Naive B cell (primary cell): Measurements from ENCODE around the gene P4HB. TPM values are rescaled to one million over a fixed set of nuclear protein-coding genes. Genes with fewer than 3 reads are reported as not detected.

Experiments used
- ATAC-seq, 2 donors: fragments of 150-1000 bp; cut with Tn5 transposase; 2 replicates each; pipeline ENCODE4 v1.10.0; 2021; ENCODE audit warnings: low read depth in 2 of 2, mild to moderate bottlenecking in 2 of 2, moderate library complexity in 2 of 2
- DNase-seq: peaks from one replicate; pipeline ENCODE4 v3.0.0; 2022
- H3K27ac Mint-ChIP-seq, 6 donors: one replicate each; pipeline ENCODE4 v1.8.0; 2020 to 2022; ENCODE audit warnings: mild to moderate bottlenecking in 6 of 6, mixed read lengths in 6 of 6, moderate library complexity in 5 of 6, inconsistent platforms in 2 of 6
- H3K27me3 Mint-ChIP-seq, 3 donors: one replicate each; pipeline ENCODE4 v1.8.0; 2021 to 2022; ENCODE audit warnings: mixed read lengths in 3 of 3, mild to moderate bottlenecking in 1 of 3
- H3K36me3 Mint-ChIP-seq, 2 donors: one replicate each; pipeline ENCODE4 v1.8.0; 2020 to 2022; ENCODE audit warnings: mixed read lengths in 2 of 2, inconsistent platforms in 1 of 2, mild to moderate bottlenecking in 1 of 2
- H3K4me1 Mint-ChIP-seq, 3 donors: one replicate each; pipeline ENCODE4 v1.8.0; 2020 to 2022; ENCODE audit warnings: mixed read lengths in 3 of 3, inconsistent platforms in 1 of 3, mild to moderate bottlenecking in 1 of 3, moderate library complexity in 1 of 3
- H3K4me3 Mint-ChIP-seq, 8 donors: one replicate each; pipeline ENCODE4 v1.8.0; 2020 to 2022; ENCODE audit warnings: mild to moderate bottlenecking in 8 of 8, mixed read lengths in 8 of 8, moderate library complexity in 8 of 8, inconsistent platforms in 2 of 8
- H3K9me3 Mint-ChIP-seq, 7 donors: one replicate each; pipeline ENCODE4 v1.8.0; 2020 to 2022; ENCODE audit warnings: mixed read lengths in 7 of 7, mild to moderate bottlenecking in 5 of 7, inconsistent platforms in 2 of 7, moderate library complexity in 1 of 7
- polyA plus RNA-seq, 6 donors: library from polyadenylated mRNA; unstranded; fragments of 300-500 nt; fragmentation: Illumina TruSeq; gene quantifications; one replicate each; pipeline ENCODE4 v1.2.3, GENCODE V29; 2021; ENCODE audit warnings: low read depth in 6 of 6

The P4HB gene
- 100 to 1,000 TPM; 139 to 192 (median 158) TPM for polyA plus RNA-seq

DNA sequence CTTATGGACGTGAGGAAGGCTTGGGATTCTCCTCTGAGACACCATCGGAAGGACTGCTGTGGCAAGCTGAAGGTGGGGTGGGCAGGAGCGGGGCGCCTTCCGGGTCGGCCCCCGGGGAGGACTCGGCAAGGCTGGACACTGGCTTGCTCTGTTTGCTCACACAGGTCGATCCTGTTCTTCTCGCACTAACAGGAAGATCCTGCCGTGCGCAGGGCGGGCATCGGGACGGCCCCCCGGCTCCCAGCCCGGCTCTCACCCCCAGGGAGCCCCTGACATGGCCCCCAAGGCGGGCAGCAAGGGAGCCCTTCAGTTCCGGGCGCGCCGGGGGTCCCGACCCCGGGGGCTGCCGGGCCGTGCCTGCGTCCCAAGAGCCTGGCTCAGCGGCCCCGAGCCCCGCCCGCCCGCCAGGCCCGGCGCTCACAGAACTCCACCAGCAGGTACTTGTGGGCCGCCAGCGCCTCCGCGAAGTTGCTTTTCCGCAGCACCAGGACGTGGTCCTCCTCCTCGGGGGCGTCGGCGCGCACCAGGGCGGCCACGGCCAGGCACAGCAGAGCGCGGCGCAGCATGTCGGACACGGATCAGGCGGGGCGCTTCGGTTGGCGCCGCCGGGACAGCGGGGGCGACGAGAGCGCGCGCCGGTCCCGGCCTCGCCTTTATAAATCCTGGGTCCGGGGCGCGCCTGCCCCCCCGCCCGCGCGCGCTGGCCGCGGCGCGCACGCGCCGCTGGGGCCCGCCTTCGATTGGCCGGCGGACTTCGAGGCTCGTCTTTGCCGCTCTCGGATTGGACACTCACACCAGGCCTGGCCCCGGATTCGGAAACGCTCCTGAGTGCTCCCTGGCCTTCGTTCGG, at the start of gene P4HB:
TSS of gene P4HB (minus strand) at position 630 of the 850 bp plus-strand sequence. CDS start at position 566, 64 bp downstream.
- Mint-ChIP-seq H3K27ac (peak within 1 kb of the TSS; percentile 97 to 99 (median 98)), H3K4me3 (peak within 1 kb of the TSS; percentile 86 to 94 (median 92)), H3K9me3 (no peaks in the 10 kb centered on the region), H3K27me3 (no peaks in the 10 kb centered on the region), H3K4me1 (peaks cover 17 to 49% (median 41%) of the 10 kb centered on the region in 3 donors), H3K36me3 (peaks cover 0 to 7% of the 10 kb centered on the region in 2 donors)
- DNase-seq (no peak), ATAC-seq (peak; percentile 7 to 8)

DNA sequence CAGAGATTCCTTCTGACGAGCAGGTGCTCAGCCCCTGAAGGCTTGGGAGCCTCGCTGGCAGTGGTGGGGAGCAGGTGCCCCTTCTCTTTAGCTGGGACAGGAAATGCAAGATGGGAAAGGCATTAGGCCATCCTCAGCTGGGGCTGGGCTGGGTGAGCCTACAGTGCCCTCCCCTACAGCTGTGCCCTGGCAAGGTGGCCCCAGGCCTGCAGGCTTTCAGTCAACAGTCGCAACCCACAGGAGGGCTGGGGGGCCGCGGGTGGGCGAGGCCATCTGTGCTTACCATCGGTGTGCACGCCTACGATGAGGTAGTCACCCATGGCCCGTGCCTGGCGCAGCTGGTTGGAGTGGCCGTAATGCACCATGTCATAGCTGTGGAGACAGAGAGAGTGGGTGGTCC, 48.9 kb upstream of the P4HB start:
- no peak for ATAC-seq
- no peak for DNase-seq
- no peak overlapping the region for H3K27ac Mint-ChIP-seq
- peaks cover 2 to 6% (median 2%) of the 10 kb centered on the region in 3 donors for H3K4me1 Mint-ChIP-seq
- H3K36me3 Mint-ChIP-seq = no peaks in the 10 kb centered on the region
- H3K4me3 Mint-ChIP-seq = peak overlapping the region in 5 of 8 donors; percentile 15 to 91 (median 75)
- H3K9me3 Mint-ChIP-seq = no peaks in the 10 kb centered on the region
- H3K27me3 Mint-ChIP-seq = no peaks in the 10 kb centered on the region

DNA sequence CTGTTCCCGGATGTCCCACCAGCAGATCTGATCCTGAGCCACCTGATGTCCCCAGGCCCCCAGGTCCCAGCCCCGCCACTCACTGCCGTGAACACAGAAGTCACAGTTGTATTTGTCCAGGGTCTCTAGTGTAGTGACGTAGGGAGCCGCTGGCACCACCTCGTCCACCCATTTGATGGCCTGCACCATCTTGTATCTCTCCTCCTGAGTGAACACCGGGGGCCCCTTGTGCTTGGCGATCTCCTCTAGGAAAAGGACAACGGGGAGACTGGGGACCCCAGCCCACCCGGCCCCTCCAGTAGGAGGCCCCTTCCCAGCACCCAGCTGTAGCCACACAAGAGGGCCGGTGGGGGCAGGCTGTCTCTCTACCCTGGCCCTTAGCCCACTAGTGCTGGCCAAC, 48.5 kb upstream of the P4HB start:
- no peaks in the 10 kb centered on the region for H3K9me3 Mint-ChIP-seq
- no peak overlapping the region for H3K4me3 Mint-ChIP-seq

DNA sequence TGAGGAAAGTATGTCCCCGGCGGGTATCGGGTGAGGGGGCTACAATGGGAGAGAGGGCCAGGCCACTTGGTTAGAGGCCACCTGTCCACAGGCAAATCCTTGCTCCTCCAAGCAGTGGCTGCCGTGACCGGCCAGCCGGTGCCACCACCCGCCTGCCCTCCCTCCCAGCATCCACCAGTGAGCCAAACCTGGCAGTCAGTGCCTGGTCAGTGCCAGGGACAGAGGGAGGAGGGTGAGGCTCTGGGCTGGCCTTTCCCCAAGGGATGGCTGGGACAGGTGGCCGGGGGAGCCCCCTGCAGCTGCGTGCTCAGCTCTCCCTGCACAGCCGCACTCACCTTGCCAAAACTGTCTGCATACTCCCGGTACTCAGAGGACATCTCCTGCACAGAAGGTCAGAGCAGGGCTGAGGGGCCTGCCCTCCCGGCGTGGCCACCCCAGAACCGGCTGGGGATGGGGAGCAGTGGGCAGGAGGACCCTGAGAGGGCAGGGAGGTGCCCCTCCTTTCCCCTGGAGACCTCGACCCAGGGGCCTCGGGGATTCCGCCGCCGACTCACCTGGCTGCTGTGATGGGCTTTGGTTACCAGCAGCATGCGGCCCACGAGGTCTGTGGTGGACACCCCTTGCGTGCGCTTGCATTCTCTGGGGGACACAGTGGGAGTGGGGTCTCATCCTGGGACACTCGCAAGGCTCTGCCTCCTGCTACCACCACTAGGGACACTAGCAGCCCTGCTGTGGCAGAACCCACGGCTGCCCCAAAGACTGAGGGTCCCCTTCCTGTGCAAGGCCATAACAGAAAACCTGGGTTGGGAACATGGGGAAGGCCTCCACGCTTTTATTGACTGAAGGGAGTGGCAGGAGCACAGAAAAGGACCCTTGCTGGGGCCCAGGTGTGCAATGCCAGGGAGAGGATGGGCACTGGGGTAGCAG, 47.1 kb upstream of the P4HB start:
- DNase-seq = no peak
- Mint-ChIP-seq H3K4me1 (peaks cover 0 to 6% (median 2%) of the 10 kb centered on the region in 3 donors), H3K4me3 (no peak overlapping the region), H3K27me3 (no peaks in the 10 kb centered on the region), H3K36me3 (no peaks in the 10 kb centered on the region), H3K9me3 (no peaks in the 10 kb centered on the region), H3K27ac (no peak overlapping the region)
- no peak for ATAC-seq

More for the DNA sequence above, 48.5 kb upstream of the P4HB start:
- DNase-seq (no peak), ATAC-seq (no peak)
- Mint-ChIP-seq H3K27ac (no peak overlapping the region), H3K36me3 (no peaks in the 10 kb centered on the region), H3K27me3 (no peaks in the 10 kb centered on the region), H3K4me1 (peaks cover 2 to 6% (median 2%) of the 10 kb centered on the region in 3 donors)

DNA sequence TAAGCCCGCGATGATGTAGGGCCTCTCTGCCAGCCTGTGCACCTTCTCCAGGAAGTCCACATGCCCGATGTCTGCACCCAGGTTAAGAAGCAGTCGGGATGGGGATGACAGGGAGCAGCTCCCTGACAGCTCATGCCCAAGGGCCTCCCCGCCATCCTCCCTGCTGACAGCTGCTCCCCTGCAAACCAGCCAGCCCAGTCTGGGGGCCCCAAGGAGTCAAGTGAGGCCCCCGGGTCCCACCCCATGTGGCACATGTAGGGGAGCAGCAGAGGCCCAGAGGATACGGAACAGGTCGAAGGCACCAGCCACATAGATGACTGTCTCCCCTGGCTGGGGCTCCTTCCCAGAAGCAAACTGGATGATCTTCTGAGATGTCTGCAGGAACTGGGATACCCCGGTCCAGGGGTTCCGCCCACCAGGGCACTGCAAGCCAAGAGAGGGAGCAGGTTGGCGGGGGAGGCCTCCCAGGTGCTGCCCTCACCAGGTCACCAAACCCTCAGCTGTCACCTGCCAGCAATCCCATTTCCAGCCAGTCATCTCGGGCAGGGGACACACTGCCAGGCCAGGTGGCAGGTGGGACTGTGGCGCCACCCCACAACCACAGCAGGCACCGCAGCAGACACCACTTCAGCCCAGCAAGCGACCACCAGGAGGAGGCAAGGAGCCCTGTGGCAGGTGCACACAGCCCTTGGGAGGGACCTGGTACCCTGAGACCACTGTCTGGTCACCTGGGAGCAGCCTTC, 46.3 kb upstream of the P4HB start:
- peaks cover 0 to under 1% (median 0%) of the 10 kb centered on the region in 3 donors for H3K27me3 Mint-ChIP-seq
- no peak overlapping the region for H3K4me3 Mint-ChIP-seq

DNA sequence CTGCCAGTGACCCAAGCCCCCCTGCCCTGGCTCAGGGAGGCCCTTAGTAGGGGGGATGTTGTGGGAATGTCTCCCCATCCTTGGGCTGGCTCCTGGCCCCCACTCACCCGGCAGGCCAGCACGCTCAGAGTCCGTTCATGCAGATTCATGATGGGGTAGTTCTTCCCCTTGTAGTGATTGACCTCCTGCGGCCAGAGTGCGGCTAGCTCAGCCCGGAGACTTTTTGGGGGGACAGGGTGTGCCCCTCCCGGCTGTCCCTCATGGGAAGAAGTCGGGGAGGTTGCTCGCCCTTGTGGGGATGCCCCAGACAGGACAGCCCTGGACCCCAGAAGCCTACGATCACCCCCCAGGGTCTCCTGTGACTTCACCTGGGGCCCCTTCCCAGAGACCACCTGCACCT, 45.7 kb upstream of the P4HB start:
- Mint-ChIP-seq H3K36me3 (peaks cover under 1 to 3% of the 10 kb centered on the region in 2 donors), H3K4me1 (peaks cover 4 to 7% (median 4%) of the 10 kb centered on the region in 3 donors), H3K27me3 (peaks cover 4 to 7% (median 6%) of the 10 kb centered on the region in 3 donors), H3K4me3 (no peak overlapping the region), H3K27ac (no peak overlapping the region), H3K9me3 (no peaks in the 10 kb centered on the region)
- DNase-seq (no peak), ATAC-seq (no peak)

More for the DNA sequence above, 46.3 kb upstream of the P4HB start:
- Mint-ChIP-seq H3K27ac (no peak overlapping the region), H3K9me3 (no peaks in the 10 kb centered on the region), H3K4me1 (peaks cover 0 to 2% (median 2%) of the 10 kb centered on the region in 3 donors), H3K36me3 (no peaks in the 10 kb centered on the region)
- no peak for DNase-seq
- ATAC-seq = no peak

DNA sequence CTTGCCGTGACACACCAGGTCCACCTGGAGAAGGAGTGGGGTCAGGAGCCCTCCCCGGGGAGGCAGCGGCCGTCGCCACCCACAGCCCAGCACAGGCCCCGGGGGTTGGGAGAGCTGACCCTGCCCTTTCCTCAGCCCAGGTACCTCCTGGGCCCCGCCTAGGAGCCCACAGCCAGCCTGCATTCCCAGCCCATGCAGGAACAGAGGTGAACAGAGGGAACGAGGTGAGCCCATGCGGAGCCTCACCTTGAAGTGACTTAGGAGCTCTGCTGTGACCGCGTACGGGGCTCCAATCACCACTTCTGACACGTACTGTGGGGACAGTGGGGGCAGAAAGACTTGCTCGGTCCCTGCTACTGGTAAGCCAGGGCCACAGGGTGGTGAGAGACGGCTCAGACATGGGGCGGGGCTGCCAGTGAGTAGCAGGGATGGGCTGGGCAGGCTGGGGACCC, 45.1 kb upstream of the P4HB start:
- no peak for ATAC-seq
- Mint-ChIP-seq H3K27me3 (peaks cover 7 to 12% (median 12%) of the 10 kb centered on the region in 3 donors), H3K27ac (no peak overlapping the region), H3K4me3 (no peak overlapping the region), H3K9me3 (no peaks in the 10 kb centered on the region), H3K4me1 (peaks cover 6 to 9% (median 8%) of the 10 kb centered on the region in 3 donors), H3K36me3 (peaks cover 5 to 9% of the 10 kb centered on the region in 2 donors)
- DNase-seq = no peak

DNA sequence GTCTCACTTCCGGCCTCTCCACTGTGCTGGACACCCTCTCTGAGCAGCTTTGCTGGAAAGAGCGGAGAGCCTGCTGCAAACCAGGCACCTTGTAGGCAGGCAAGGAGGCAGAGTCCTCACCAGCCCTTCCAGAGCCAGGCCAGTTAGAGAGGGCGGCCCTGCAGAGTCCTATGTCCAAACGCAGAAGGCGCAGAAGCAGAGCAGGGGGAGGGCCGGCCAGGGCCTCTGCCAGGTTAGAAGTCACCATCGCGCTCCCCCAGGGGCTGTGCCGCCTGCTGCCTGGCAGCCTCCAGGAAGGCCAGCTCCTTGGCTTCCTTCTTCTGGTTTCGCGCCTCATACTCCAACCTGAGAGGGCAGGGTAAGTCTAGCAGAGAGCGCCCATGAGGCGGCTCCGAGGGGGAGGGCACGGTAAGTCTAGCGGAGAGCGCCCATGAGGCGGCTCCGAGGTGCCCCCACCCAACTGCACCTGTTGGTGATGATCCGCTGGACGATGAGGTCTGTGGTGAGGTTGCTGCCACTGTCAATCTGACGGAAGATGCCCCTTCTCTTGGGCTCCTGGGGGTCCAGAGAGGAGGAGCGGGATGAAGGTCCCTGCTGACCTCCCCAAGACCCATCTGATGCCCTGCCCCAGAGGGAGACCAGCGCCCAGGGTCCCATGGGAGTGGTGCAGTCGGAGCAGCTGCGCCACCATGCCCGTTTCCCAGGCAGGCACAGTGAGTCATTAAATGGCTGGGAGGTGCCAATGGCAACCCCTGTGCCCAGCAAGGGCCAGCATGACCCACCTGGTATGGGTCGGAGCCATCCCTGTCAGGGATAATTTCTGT, 44.5 kb upstream of the P4HB start:
- Mint-ChIP-seq H3K27me3 (peaks cover 7 to 13% (median 12%) of the 10 kb centered on the region in 3 donors), H3K36me3 (peaks cover 9 to 10% of the 10 kb centered on the region in 2 donors), H3K4me3 (no peak overlapping the region), H3K4me1 (peaks cover 6 to 8% (median 8%) of the 10 kb centered on the region in 3 donors), H3K27ac (no peak overlapping the region), H3K9me3 (no peaks in the 10 kb centered on the region)
- ATAC-seq (no peak), DNase-seq (no peak)

DNA sequence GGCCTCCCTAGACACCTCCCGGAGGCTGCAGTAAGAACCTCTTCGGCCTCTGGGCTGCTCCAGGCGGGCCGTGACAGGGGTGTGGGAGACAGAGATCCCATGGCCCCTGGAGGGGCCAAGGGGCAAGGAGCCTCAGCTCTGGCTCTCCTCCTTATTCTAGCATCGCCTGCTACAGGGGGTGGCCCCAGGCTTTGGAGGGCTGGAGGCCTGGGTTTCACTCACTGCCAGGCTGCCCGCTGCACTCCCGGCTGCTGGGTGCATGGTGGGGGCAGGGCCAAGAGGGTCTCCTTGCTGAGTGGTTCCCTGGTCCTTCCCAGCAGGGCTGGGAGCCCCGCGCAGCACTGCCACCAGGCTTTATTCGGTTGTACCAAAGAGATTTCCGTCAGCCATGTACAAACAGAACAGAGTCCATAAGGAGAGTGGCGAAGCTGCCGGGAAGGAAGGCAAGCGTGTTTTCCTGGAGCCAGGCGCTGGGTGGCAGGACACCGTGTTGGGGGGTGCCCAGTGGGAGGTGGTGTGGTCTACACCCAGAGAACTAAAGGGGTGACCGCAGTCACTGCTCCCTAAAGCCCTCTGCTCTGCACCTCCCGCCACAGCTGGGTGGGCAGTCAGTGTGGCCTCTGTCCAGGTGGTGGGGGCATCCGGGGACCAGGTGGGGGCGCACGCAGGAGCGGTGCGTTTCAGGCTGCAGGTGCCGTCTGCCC, 43.7 kb upstream of the P4HB start:
- Mint-ChIP-seq H3K9me3 (no peaks in the 10 kb centered on the region), H3K4me1 (peaks cover 6 to 8% (median 8%) of the 10 kb centered on the region in 3 donors), H3K36me3 (peaks cover 9 to 11% of the 10 kb centered on the region in 2 donors), H3K27me3 (peaks cover 7 to 13% (median 12%) of the 10 kb centered on the region in 3 donors), H3K27ac (peak overlapping the region in 1 of 6 donors; percentile 47), H3K4me3 (peak overlapping the region in 1 of 8 donors; percentile 41)
- ATAC-seq = no peak
- no peak for DNase-seq

DNA sequence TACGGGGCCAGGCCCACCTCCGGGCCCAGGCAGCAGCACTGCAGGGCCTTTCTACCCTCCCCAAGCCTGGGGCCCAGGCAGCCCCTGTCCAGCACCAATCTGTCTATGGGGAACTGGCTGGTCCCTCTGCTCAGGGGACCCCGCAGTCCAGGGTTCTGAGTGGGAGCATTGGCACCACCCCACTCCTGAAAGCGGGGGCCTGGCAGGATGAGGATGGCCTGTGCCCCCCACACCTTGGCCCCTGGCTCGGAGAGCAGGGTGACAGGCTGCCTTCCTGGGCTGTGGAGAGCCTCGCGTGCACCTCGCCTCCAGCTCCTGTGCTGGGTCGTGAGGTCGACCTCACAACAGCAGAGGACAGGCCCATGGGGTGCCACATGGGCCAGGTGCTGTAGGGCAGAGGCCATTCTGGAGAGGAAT, 43.1 kb upstream of the P4HB start:
- Mint-ChIP-seq H3K36me3 (peaks cover 9 to 11% of the 10 kb centered on the region in 2 donors), H3K9me3 (no peaks in the 10 kb centered on the region), H3K4me3 (peak overlapping the region in 2 of 8 donors; percentile 41 to 61), H3K4me1 (peaks cover 6 to 8% (median 8%) of the 10 kb centered on the region in 3 donors), H3K27ac (peak overlapping the region in 1 of 6 donors; percentile 47), H3K27me3 (peaks cover 7 to 13% (median 12%) of the 10 kb centered on the region in 3 donors)
- no peak for ATAC-seq
- no peak for DNase-seq

DNA sequence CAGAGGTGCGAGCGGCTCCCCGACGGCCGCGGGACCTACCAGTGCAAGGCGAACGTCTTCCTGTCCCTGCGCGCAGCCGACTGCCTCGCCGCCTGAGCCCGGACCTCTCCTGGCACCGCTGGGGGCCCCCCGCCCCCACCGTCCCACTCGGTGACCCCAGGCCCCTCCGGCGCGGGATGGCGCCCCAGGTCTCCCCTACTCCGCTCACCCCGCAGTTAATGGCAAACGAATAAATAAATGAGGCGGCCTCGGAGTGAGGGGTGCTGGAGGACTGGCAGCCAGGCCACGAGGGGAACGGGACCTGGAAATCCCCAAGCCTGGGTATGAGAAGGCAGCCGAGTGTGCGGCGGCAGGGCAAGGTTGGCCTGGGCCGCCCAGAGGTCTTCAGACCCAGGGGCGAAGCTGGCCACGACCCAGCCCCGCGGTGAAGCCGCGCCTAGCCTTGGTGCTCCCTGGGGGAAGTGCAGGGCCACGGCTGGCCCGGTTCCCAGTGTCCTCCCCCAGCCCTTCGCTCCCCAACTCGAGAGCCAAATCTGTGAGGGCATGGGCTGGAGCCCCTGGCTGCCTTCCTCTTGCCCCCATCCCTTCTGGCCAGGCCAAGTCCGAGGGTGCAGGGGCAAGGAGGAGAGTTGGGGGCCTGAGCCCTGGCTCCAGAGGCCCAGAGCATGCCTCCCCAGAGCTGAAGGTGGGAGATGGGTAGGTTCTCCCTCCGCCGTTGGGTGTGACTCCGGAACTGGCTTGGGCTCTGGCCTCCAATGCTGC, 42.5 kb upstream of the P4HB start:
- H3K36me3 Mint-ChIP-seq = peaks cover 9 to 11% of the 10 kb centered on the region in 2 donors
- H3K27ac Mint-ChIP-seq = no peak overlapping the region
- ATAC-seq = peak; percentile 43 to 52
- peak overlapping the region in 2 of 8 donors; percentile 21 to 53 for H3K4me3 Mint-ChIP-seq
- H3K27me3 Mint-ChIP-seq = peaks cover 7 to 13% (median 12%) of the 10 kb centered on the region in 3 donors
- no peaks in the 10 kb centered on the region for H3K9me3 Mint-ChIP-seq
- peaks cover 6 to 8% (median 8%) of the 10 kb centered on the region in 3 donors for H3K4me1 Mint-ChIP-seq
- no peak for DNase-seq
